GM23248 (cell line): ENCODE data around the gene HSP90AB1. TPM values are rescaled to one million over a fixed set of nuclear protein-coding genes. Genes with fewer than 3 reads are reported as not detected.

Experiments used
- DNase-seq: peaks from one replicate; pipeline ENCODE4 v3.0.0-alpha.2; 2015
- H2AFZ ChIP-seq: fragments of 200-600 bp; sonication (generic); 2 replicates; pipeline ENCODE4 v1.6.1; 2016; ENCODE audit warnings: antibody characterized with exemption
- H3F3A ChIP-seq: fragments of 200-600 bp; sonication (generic); 2 replicates; pipeline ENCODE4 v1.6.1; 2016; ENCODE audit warnings: mild to moderate bottlenecking, antibody characterized with exemption, mixed run types; ENCODE audit not compliant: insufficient read depth
- H3K27ac ChIP-seq: fragments of 200-600 bp; sonication (generic); 2 replicates; pipeline ENCODE4 v1.5.1; 2016; ENCODE audit warnings: mild to moderate bottlenecking
- H3K27me3 ChIP-seq: fragments of 200-600 bp; sonication (generic); replicated peaks from 2 replicates; pipeline ENCODE4 v1.6.1; 2016; ENCODE audit warnings: mild to moderate bottlenecking; ENCODE audit not compliant: insufficient read depth
- H3K36me3 ChIP-seq: fragments of 200-600 bp; sonication (generic); 2 replicates; pipeline ENCODE4 v1.6.1; 2016; ENCODE audit warnings: low read depth, mild to moderate bottlenecking
- H3K4me1 ChIP-seq: fragments of 200-600 bp; sonication (generic); 2 replicates; pipeline ENCODE4 v1.6.1; 2016; ENCODE audit warnings: mild to moderate bottlenecking; ENCODE audit not compliant: insufficient read depth
- H3K4me2 ChIP-seq: fragments of 200-600 bp; sonication (generic); one replicate; pipeline ENCODE4 v1.6.1; 2016; ENCODE audit warnings: mild to moderate bottlenecking; ENCODE audit not compliant: unreplicated experiment
- H3K4me3 ChIP-seq: fragments of 200-600 bp; sonication (generic); 2 replicates; pipeline ENCODE4 v1.5.1; 2016; ENCODE audit warnings: mild to moderate bottlenecking
- H3K79me2 ChIP-seq: fragments of 200-600 bp; sonication (generic); 2 replicates; pipeline ENCODE4 v1.6.1; 2016; ENCODE audit warnings: mild to moderate bottlenecking; ENCODE audit not compliant: insufficient read depth
- H3K9ac ChIP-seq: fragments of 200-600 bp; sonication (generic); 2 replicates; pipeline ENCODE4 v1.6.1; 2016; ENCODE audit warnings: mild to moderate bottlenecking
- H3K9me2 ChIP-seq: fragments of 200-600 bp; sonication (generic); 2 replicates; pipeline ENCODE4 v1.6.1; 2016; ENCODE audit warnings: mixed run types, mild to moderate bottlenecking, moderate library complexity; ENCODE audit not compliant: insufficient read depth
- H3K9me3 ChIP-seq: fragments of 200-600 bp; sonication (generic); one replicate; pipeline ENCODE4 v1.6.1; 2017; ENCODE audit warnings: low read depth
- H4K20me1 ChIP-seq: fragments of 200-600 bp; sonication (generic); 2 replicates; pipeline ENCODE4 v1.6.0; 2016; ENCODE audit not compliant: insufficient read depth
- EZH2 ChIP-seq: fragments of 200-600 bp; sonication (generic); IDR thresholded peaks from 2 replicates; pipeline ENCODE4 v1.6.1; 2018; ENCODE audit warnings: antibody characterized with exemption, mild to moderate bottlenecking; ENCODE audit not compliant: insufficient read depth, poor library complexity, severe bottlenecking
- EZH2phosphoT487 ChIP-seq: fragments of 200-600 bp; sonication (generic); IDR thresholded peaks from 2 replicates; pipeline ENCODE4 v1.6.1; 2018; ENCODE audit warnings: antibody characterized with exemption, moderate library complexity, mild to moderate bottlenecking, low read depth; ENCODE audit not compliant: insufficient read depth
- WGBS, 2 experiments: methylation state at CpG; one replicate each; pipeline ENCODE4 v1.1.6; 2015 to 2017; ENCODE audit warnings: low lambda C conversion rate in 2 of 2, low coverage in 1 of 2; ENCODE audit errors: missing lambda C conversion rate in 2 of 2; 5-methylcytosine and 5-hydroxymethylcytosine counted together
- in situ Hi-C: fragments of 300-500 bp; cut with MboI; formaldehyde crosslinking; loops from 2 replicates; pipeline ENCODE4 v1.15.0; 2020
- polyA plus RNA-seq: library from polyadenylated mRNA; unstranded; fragments of >200 nt; fragmentation: Nextera tagmentation; extraction: Ambion mirVana; gene quantifications from 2 replicates; pipeline ENCODE4 v1.2.1, GENCODE V29; 2016
- total RNA-seq: library from RNA; depleted of rRNA; stranded (reverse); fragments of >200 nt; shearing (Covaris generic); gene quantifications from 2 replicates; pipeline ENCODE4 v1.2.3, GENCODE V29; 2014

The HSP90AB1 gene
- total and polyA plus RNA-seq, 2 experiments from 2014 or later: 392 to 732 TPM

- H3K9me3 ChIP-seq: no peaks in the 10 kb centered on the region
- DNase-seq: no peak
- no peak overlapping the region for H3K4me2 ChIP-seq
- no peak overlapping the region for H3K27ac ChIP-seq
- 50 to 51% methylated on average over 11 of the region's 11 CpGs for WGBS, 2 experiments
- H3K9me2 ChIP-seq: no peaks in the 10 kb centered on the region
- H3K9ac ChIP-seq: no peak overlapping the region
- no peaks in the 10 kb centered on the region for H3F3A ChIP-seq
- in situ Hi-C loops: no loop called here
- no peaks in the 10 kb centered on the region for H3K79me2 ChIP-seq
- no peaks in the 10 kb centered on the region for H3K36me3 ChIP-seq
- no peak overlapping the region for H2AFZ ChIP-seq
- no peak overlapping the region for H3K4me3 ChIP-seq
- no peaks in the 10 kb centered on the region for H3K27me3 ChIP-seq
- no peaks in the 10 kb centered on the region for H4K20me1 ChIP-seq
- TF ChIP-seq EZH2 (no peak), EZH2phosphoT487 (no peak)
- H3K4me1 ChIP-seq: no peaks in the 10 kb centered on the region
Measured at GRCh38 chr6:44201638-44202303, 45.1 kb upstream of the HSP90AB1 start.

GRCh38 chr6:44202332-44202971 lies 44.4 kb upstream of the HSP90AB1 start:
- Histone ChIP-seq H3K27ac (no peak overlapping the region), H3K4me3 (no peak overlapping the region), H4K20me1 (no peaks in the 10 kb centered on the region), H3K4me1 (no peaks in the 10 kb centered on the region), H3K9me3 (no peaks in the 10 kb centered on the region), H3K36me3 (no peaks in the 10 kb centered on the region), H3K4me2 (no peak overlapping the region), H3K27me3 (no peaks in the 10 kb centered on the region), H3K9ac (no peak overlapping the region), H3F3A (no peaks in the 10 kb centered on the region), H2AFZ (no peak overlapping the region), H3K79me2 (no peaks in the 10 kb centered on the region), H3K9me2 (no peaks in the 10 kb centered on the region)
- no peak for DNase-seq
- in situ Hi-C loops: no loop called here
- TF ChIP-seq EZH2phosphoT487: no peak
- TF ChIP-seq EZH2: no peak
- WGBS, 2 experiments: 93 to 94% methylated on average over 4 of the region's 4 CpGs

GRCh38 chr6:44202972-44203750 lies 43.7 kb upstream of the HSP90AB1 start:
- no peak for TF ChIP-seq EZH2phosphoT487
- TF ChIP-seq EZH2: no peak
- Histone ChIP-seq H3K9me2 (no peaks in the 10 kb centered on the region), H3K4me2 (no peak overlapping the region), H3K36me3 (no peaks in the 10 kb centered on the region), H3K4me1 (no peaks in the 10 kb centered on the region), H3K79me2 (no peaks in the 10 kb centered on the region), H3K9me3 (no peaks in the 10 kb centered on the region), H2AFZ (no peak overlapping the region), H3K27me3 (no peaks in the 10 kb centered on the region), H3K4me3 (no peak overlapping the region), H3K9ac (no peak overlapping the region), H3F3A (no peaks in the 10 kb centered on the region), H4K20me1 (no peaks in the 10 kb centered on the region), H3K27ac (no peak overlapping the region)
- no peak for DNase-seq
- in situ Hi-C loops: no loop called here
- WGBS, 2 experiments: 95 to 96% methylated on average over 11 of the region's 11 CpGs

GRCh38 chr6:44203955-44204354 lies 42.9 kb upstream of the HSP90AB1 start:
- H3K27ac ChIP-seq: no peak overlapping the region
- no peak for TF ChIP-seq EZH2
- TF ChIP-seq EZH2phosphoT487: no peak
- H3K79me2 ChIP-seq: no peaks in the 10 kb centered on the region
- no peak overlapping the region for H3K9ac ChIP-seq
- no peaks in the 10 kb centered on the region for H3K9me2 ChIP-seq
- H3K4me3 ChIP-seq: no peak overlapping the region
- H3K27me3 ChIP-seq: no peaks in the 10 kb centered on the region
- H3K4me1 ChIP-seq: no peaks in the 10 kb centered on the region
- no peaks in the 10 kb centered on the region for H3K36me3 ChIP-seq
- in situ Hi-C loops: no loop called here
- no peak overlapping the region for H3K4me2 ChIP-seq
- no peaks in the 10 kb centered on the region for H3F3A ChIP-seq
- no peaks in the 10 kb centered on the region for H3K9me3 ChIP-seq
- no peak for DNase-seq
- 81 to 84% methylated on average over 6 of the region's 6 CpGs for WGBS, 2 experiments
- H4K20me1 ChIP-seq: no peaks in the 10 kb centered on the region
- no peak overlapping the region for H2AFZ ChIP-seq
